OCI-LY1 (cell line): ENCODE results near the gene PDYN.

Source experiments
- H2AFZ ChIP-seq: fragments of 200-600 bp; sonication (generic), shearing (Covaris generic); 2 replicates; pipeline ENCODE4 v1.6.0; 2014; ENCODE audit warnings: antibody characterized with exemption, mild to moderate bottlenecking, low read length
- H3F3A ChIP-seq: fragments of 200-600 bp; sonication (generic), shearing (Covaris generic); 2 replicates; pipeline ENCODE4 v1.6.0; 2014; ENCODE audit warnings: mild to moderate bottlenecking, antibody characterized with exemption, low read length, moderate library complexity; ENCODE audit not compliant: insufficient read depth
- H3K27ac ChIP-seq: fragments of 200-600 bp; sonication (generic); 2 replicates; pipeline ENCODE4 v1.5.1; 2014; ENCODE audit warnings: low read length, mixed run types, mild to moderate bottlenecking, low read depth; ENCODE audit not compliant: poor library complexity, severe bottlenecking
- H3K27me3 ChIP-seq: fragments of 200-600 bp; sonication (generic); 2 replicates; pipeline ENCODE4 v1.6.0; 2014; ENCODE audit warnings: antibody characterized with exemption, mild to moderate bottlenecking, low read length, moderate library complexity; ENCODE audit not compliant: insufficient read depth
- H3K36me3 ChIP-seq: fragments of 200-600 bp; sonication (generic); 2 replicates; pipeline ENCODE4 v1.6.1; 2014; ENCODE audit warnings: mild to moderate bottlenecking, antibody characterized with exemption, low read length, moderate library complexity, mixed read lengths; ENCODE audit not compliant: insufficient read depth
- H3K4me1 ChIP-seq: fragments of 200-600 bp; sonication (generic); 2 replicates; pipeline ENCODE4 v1.5.1; 2014; ENCODE audit warnings: mild to moderate bottlenecking, low read length, moderate library complexity; ENCODE audit not compliant: insufficient read depth, severe bottlenecking
- H3K4me2 ChIP-seq: fragments of 200-600 bp; sonication (generic), shearing (Covaris generic); 2 replicates; pipeline ENCODE4 v1.6.1; 2014; ENCODE audit warnings: low read length
- H3K4me3 ChIP-seq: fragments of 200-600 bp; sonication (generic); 2 replicates; pipeline ENCODE4 v1.5.1; 2014; ENCODE audit warnings: low read length, low read depth, mild to moderate bottlenecking, mixed read lengths; ENCODE audit not compliant: poor library complexity, severe bottlenecking
- H3K79me2 ChIP-seq: fragments of 200-600 bp; shearing (Covaris generic); 2 replicates; pipeline ENCODE4 v1.6.1; 2016; ENCODE audit warnings: mixed run types, low read length, mixed read lengths; ENCODE audit not compliant: insufficient read depth
- H3K9ac ChIP-seq: fragments of 200-600 bp; sonication (generic), shearing (Covaris generic); 2 replicates; pipeline ENCODE4 v1.6.1; 2014; ENCODE audit warnings: mild to moderate bottlenecking, low read length, mixed read lengths
- H3K9me2 ChIP-seq: fragments of 200-600 bp; sonication (generic), shearing (Covaris generic); 2 replicates; pipeline ENCODE4 v1.6.1; 2014; ENCODE audit warnings: low read depth, mild to moderate bottlenecking, low read length, mixed read lengths
- H3K9me3 ChIP-seq: fragments of 200-600 bp; shearing (Covaris generic); 2 replicates; pipeline ENCODE4 v1.6.1; 2014; ENCODE audit warnings: low read length, mixed read lengths
- H4K20me1 ChIP-seq: fragments of 200-600 bp; sonication (generic), shearing (Covaris generic); 2 replicates; pipeline ENCODE4 v1.6.0; 2016; ENCODE audit warnings: mild to moderate bottlenecking, low read length; ENCODE audit not compliant: insufficient read depth
- CTCF ChIP-seq: fragments of 200-600 bp; sonication (generic), shearing (Covaris generic); IDR thresholded peaks from 2 replicates; pipeline ENCODE4 v1.5.1; 2017; ENCODE audit warnings: mild to moderate bottlenecking, antibody characterized with exemption, low read length, moderate library complexity, mixed read lengths
- EZH2 ChIP-seq: fragments of 200-600 bp; sonication (generic), shearing (Covaris generic); IDR thresholded peaks from 2 replicates; pipeline ENCODE4 v1.8.0; 2017; ENCODE audit warnings: borderline replicate concordance, mixed run types, mild to moderate bottlenecking, antibody characterized with exemption, low read length, moderate library complexity, mixed read lengths

PDYN gene

DNA sequence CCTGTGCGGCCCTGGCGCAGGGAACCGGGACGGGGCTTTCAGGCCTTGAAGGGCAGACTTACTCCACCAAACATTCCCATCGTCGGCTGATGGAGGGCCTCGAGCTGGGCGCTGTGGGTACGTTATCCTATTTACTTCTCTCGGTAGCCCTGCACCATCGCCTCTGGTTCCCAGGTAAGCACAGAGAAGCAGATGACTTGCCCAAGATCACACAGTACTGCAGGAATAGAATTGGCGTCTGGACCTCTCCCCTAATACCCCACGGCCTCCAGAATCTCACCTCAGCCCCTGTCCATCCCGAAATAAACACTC, 46.4 kb downstream of the PDYN start:
- Histone ChIP-seq H2AFZ (no peak overlapping the region), H3K9ac (no peak overlapping the region), H3K9me3 (no peaks in the 10 kb centered on the region), H4K20me1 (no peaks in the 10 kb centered on the region), H3K4me3 (no peak overlapping the region), H3K79me2 (no peaks in the 10 kb centered on the region), H3K36me3 (no peaks in the 10 kb centered on the region), H3F3A (no peaks in the 10 kb centered on the region), H3K4me1 (no peaks in the 10 kb centered on the region), H3K4me2 (no peak overlapping the region), H3K27me3 (0 out of 2 replicates have a peak, but pooled peaks cover under 1% of the 10 kb centered on the region), H3K27ac (no peak overlapping the region), H3K9me2 (no peaks in the 10 kb centered on the region)
- no peak for TF ChIP-seq CTCF
- TF ChIP-seq EZH2, result no peak

GRCh38 chr20:1946762-1947534, 46.9 kb downstream of the PDYN start:
- Histone ChIP-seq H3K4me2 (no peak overlapping the region), H3K4me3 (no peak overlapping the region), H3K9ac (no peak overlapping the region), H4K20me1 (no peaks in the 10 kb centered on the region), H3K9me3 (no peaks in the 10 kb centered on the region), H3K27me3 (no peaks in the 10 kb centered on the region), H3F3A (no peaks in the 10 kb centered on the region), H2AFZ (no peak overlapping the region), H3K79me2 (no peaks in the 10 kb centered on the region), H3K36me3 (no peaks in the 10 kb centered on the region), H3K9me2 (no peaks in the 10 kb centered on the region), H3K4me1 (no peaks in the 10 kb centered on the region), H3K27ac (no peak overlapping the region)
- TF ChIP-seq CTCF (no peak), EZH2 (no peak)

- no peak overlapping the region for H2AFZ ChIP-seq
- H3K4me2 ChIP-seq, result no peak overlapping the region
- no peaks in the 10 kb centered on the region for H3K9me2 ChIP-seq
- H3K36me3 ChIP-seq, result no peaks in the 10 kb centered on the region
- H3K27ac ChIP-seq, result no peak overlapping the region
- no peak overlapping the region for H3K4me3 ChIP-seq
- no peaks in the 10 kb centered on the region for H3F3A ChIP-seq
- no peaks in the 10 kb centered on the region for H3K27me3 ChIP-seq
- TF ChIP-seq CTCF (no peak), EZH2 (no peak)
- no peaks in the 10 kb centered on the region for H4K20me1 ChIP-seq
- no peaks in the 10 kb centered on the region for H3K79me2 ChIP-seq
- no peak overlapping the region for H3K9ac ChIP-seq
- no peaks in the 10 kb centered on the region for H3K4me1 ChIP-seq
- no peaks in the 10 kb centered on the region for H3K9me3 ChIP-seq
These were observed 47.5 kb downstream of the PDYN start for GRCh38 chr20:1946442-1946761.
